ENCODE data around the gene SGK2. TPM values are rescaled to one million over a fixed set of nuclear protein-coding genes. Genes with fewer than 3 reads are reported as not detected.
"Not testable (repeated sequence)": the region's sequence is repeated elsewhere in the genome, so short reads cannot be mapped to it uniquely, and the experiment has no call there.

SGK2 gene
- total and polyA plus RNA-seq, 5 donors = 0.21 to 3.6 (median 1.6) TPM; not detected in 1

DNA sequence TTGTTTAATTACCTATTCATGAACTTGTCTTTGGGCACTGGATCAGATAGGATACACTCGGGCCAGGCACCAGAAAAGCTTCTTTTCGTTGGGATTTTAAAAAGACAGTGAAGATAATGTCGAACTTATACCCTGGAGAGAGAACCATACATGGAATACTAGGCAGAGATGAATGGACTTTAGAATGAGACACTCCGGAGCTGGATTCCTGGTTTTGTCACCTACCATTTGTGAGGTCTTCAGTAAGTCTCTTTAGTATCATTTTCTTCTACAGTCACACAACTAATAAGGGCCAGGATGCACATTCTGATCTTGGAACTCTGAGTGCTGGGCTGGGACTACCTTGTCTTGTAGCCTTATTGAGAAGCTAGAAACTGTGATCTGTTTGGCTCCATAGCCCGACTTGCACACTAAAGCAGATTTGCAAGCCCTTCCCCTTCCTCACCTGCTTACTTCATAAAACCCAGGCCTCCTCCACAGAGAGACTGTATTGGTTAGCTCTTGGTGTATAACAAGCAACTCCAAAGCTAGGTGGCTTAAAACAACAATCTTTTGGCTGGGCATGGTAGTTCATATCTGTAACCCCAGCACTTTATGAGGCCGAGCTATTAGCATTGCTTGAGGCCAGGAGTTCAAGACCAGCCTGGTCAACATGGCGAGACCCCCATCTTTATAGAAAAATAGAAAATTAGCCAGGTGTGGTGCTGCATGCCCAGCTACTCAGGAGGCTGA, 24.5 kb downstream of the SGK2 start:
- no peak overlapping the region for H3K27ac ChIP-seq (ENCODE audit: low read length)
- no peaks in the 10 kb centered on the region for H3K9me3 ChIP-seq (ENCODE audit: control insufficient read depth, low read length)
- no peaks in the 10 kb centered on the region for H3K4me1 ChIP-seq (ENCODE audit: control insufficient read depth, insufficient read depth, low read length)
- no peaks in the 10 kb centered on the region for H3K27me3 ChIP-seq (ENCODE audit: control insufficient read depth, insufficient read depth)
- intact Hi-C loops (cut with DNase I) = no loop called here
- H3K4me3 ChIP-seq (ENCODE audit: low read length) = no peak overlapping the region
- WGBS = 71% methylated on average over 7 of the region's 7 CpGs
- ATAC-seq (no peak), DNase-seq (no peak)

GRCh38 chr20:43583982-43584432, 25.2 kb downstream of the SGK2 start:
- DNase-seq (peak; percentile 88 to 94 (median 91)), ATAC-seq (peak; percentile 86 to 95)
- Histone ChIP-seq H3K27me3 (ENCODE audit: control insufficient read depth, insufficient read depth) (no peaks in the 10 kb centered on the region), H3K4me3 (ENCODE audit: low read length) (no peak overlapping the region), H3K4me1 (ENCODE audit: control insufficient read depth, insufficient read depth, low read length) (no peaks in the 10 kb centered on the region), H3K27ac (ENCODE audit: low read length) (no peak overlapping the region), H3K9me3 (ENCODE audit: control insufficient read depth, low read length) (no peaks in the 10 kb centered on the region)
- 30% methylated on average over 2 of the region's 2 CpGs for WGBS
- intact Hi-C loops (cut with DNase I) = no loop called here

- peak; percentile 34 to 39 for ATAC-seq
- 60% methylated on average over 7 of the region's 7 CpGs for WGBS
- intact Hi-C loops (cut with DNase I) = no loop called here
These were observed 25.8 kb downstream of the SGK2 start for GRCh38 chr20:43584448-43585136.

DNA sequence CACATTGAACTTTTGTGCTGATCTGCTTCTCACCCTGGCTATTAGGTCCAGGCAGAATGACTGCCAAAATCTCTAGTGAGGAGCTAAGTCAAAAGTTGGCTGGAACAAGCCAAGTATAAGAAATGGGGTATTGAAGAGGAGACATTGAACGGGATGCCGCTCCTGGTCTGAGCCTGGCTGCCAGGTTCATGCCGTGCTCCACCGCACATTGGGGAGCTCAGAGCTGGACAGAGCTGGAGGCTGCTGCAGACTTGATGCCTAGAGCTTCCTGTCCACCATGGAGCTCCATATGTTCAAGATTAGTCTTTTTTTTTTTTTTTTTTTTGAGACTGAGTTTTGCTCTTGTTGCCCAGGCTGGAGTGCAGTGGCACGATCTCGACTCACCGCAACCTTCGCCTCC, 27.8 kb downstream of the SGK2 start:
- Histone ChIP-seq H3K27me3 (ENCODE audit: control insufficient read depth, insufficient read depth) (no peaks in the 10 kb centered on the region), H3K27ac (ENCODE audit: low read length) (no peak overlapping the region), H3K4me1 (ENCODE audit: control insufficient read depth, insufficient read depth, low read length) (peaks cover 2% of the 10 kb centered on the region), H3K4me3 (ENCODE audit: low read length) (no peak overlapping the region), H3K9me3 (ENCODE audit: control insufficient read depth, low read length) (no peaks in the 10 kb centered on the region)
- DNase-seq (no peak), ATAC-seq (no peak)
- intact Hi-C loops (cut with DNase I) = no loop called here
- WGBS = 85% methylated on average over 8 of the region's 8 CpGs

More at GRCh38 chr20:43584448-43585136, 25.8 kb downstream of the SGK2 start:
- Histone ChIP-seq H3K4me3 (ENCODE audit: low read length) (no peak overlapping the region), H3K27ac (ENCODE audit: low read length) (no peak overlapping the region), H3K9me3 (ENCODE audit: control insufficient read depth, low read length) (no peaks in the 10 kb centered on the region), H3K27me3 (ENCODE audit: control insufficient read depth, insufficient read depth) (no peaks in the 10 kb centered on the region), H3K4me1 (ENCODE audit: control insufficient read depth, insufficient read depth, low read length) (no peaks in the 10 kb centered on the region)
- DNase-seq = peak in 1 of 3 donors; percentile 17

GRCh38 chr20:43588526-43588925, 29.7 kb downstream of the SGK2 start:
- H3K27ac ChIP-seq (ENCODE audit: low read length); H3K4me1 ChIP-seq (ENCODE audit: control insufficient read depth, insufficient read depth, low read length); H3K9me3 ChIP-seq (ENCODE audit: control insufficient read depth, low read length); ATAC-seq; intact Hi-C loops (cut with DNase I); H3K27me3 ChIP-seq (ENCODE audit: control insufficient read depth, insufficient read depth); DNase-seq; H3K4me3 ChIP-seq (ENCODE audit: low read length): not testable (repeated sequence)
- WGBS = 86% methylated on average over 10 of the region's 10 CpGs

DNA sequence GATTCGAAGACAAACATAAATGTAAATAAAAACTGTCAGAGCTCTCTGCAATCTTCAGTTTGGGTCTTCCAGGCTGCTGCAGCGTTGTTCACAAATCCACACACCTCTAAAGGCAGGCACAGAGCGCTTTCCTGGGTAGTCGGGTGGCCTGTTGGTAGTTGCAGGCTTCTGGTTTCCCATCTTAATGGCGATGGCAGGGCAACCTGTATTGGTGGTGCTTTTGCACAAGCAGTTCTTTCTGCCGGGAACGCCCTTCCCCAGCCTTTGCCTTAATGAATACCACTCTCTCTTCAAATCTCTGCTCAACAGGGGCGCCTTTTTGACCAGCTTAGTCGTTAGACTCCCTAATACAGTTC, 31.2 kb downstream of the SGK2 start:
- Histone ChIP-seq H3K4me3 (ENCODE audit: low read length) (peak overlapping the region; percentile 86), H3K4me1 (ENCODE audit: control insufficient read depth, insufficient read depth, low read length) (peaks cover 2% of the 10 kb centered on the region), H3K27ac (ENCODE audit: low read length) (peak overlapping the region; percentile 83), H3K27me3 (ENCODE audit: control insufficient read depth, insufficient read depth) (no peaks in the 10 kb centered on the region), H3K9me3 (ENCODE audit: control insufficient read depth, low read length) (no peaks in the 10 kb centered on the region)
- WGBS = 31% methylated on average over 9 of the region's 9 CpGs
- intact Hi-C loops (cut with DNase I) = loop anchor here in 1 of 4 donors (10.0 kb wide), 1 partner anchor 135 kb away; the partner anchor contains the start of gene SRSF6
- peak in 1 of 3 donors; percentile 14 for DNase-seq
- peak; percentile 4 to 9 for ATAC-seq

DNA sequence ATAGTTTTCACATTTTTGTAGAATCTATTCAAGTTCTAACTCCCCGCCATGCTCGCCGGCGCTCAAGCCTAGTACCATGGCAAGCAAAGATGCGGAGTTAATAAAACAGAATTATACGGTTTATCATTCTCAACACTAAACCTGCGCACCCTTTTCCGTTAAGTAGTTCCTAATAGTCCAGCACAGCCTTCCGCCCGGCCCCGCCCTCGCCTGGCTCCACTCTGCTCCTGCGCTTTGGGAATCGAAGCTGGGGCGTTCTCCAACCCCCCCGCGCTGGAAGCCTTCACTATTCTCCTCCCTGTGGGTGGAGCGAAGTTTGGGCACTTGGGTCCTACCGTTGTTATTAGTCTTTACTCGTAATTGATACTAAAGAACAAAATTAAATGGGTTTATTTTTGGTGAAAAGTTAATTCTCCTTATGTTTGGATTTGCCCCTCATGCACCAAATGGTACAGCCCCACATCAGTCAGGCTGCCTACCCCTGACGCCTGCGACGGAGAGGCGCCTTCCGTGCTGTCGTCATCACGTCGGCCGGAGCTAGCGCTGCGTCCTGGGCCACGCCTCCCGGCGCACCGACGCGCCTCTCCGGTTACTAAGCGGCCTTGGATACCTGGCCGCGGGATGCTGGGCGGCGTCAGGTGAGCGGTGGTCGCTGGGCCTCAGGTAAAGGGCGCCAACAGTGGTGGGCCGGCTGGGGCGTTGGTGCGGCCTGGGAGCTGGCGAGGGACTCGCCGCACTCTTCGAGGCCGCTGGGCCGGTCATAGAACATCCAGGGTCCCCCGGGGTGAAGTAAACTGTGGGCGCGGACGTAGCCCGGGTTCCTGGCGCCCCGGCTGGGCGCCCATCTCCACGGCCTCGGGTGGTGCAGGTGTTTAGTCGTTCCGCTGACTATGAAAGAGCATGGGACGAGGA, 31.8 kb downstream of the SGK2 start, which contains the start of gene IFT52:
TSS of gene IFT52 (plus strand) at position 546 of the 912 bp plus-strand sequence. CDS start 3,762 bp downstream, outside the sequence.
- WGBS = under 1% methylated on average over 68 of the region's 68 CpGs
- peak within 1 kb of the TSS; percentile 86 for H3K4me3 ChIP-seq (ENCODE audit: low read length)
- H3K27me3 ChIP-seq (ENCODE audit: control insufficient read depth, insufficient read depth) = no peaks in the 10 kb centered on the region
- H3K4me1 ChIP-seq (ENCODE audit: control insufficient read depth, insufficient read depth, low read length) = peaks cover 2% of the 10 kb centered on the region
- ATAC-seq = peak; percentile 100
- intact Hi-C loops (cut with DNase I) = loop anchor here in 1 of 4 donors (10.0 kb wide), 1 partner anchor 136 kb away; the partner anchor contains the start of gene SRSF6
- H3K27ac ChIP-seq (ENCODE audit: low read length) = peak within 1 kb of the TSS; percentile 83
- DNase-seq = peak; percentile 93 to 97 (median 97)
- no peaks in the 10 kb centered on the region for H3K9me3 ChIP-seq (ENCODE audit: control insufficient read depth, low read length)

GRCh38 chr20:43601960-43602359, 43.1 kb downstream of the SGK2 start:
- intact Hi-C loops (cut with DNase I); H3K27ac ChIP-seq (ENCODE audit: low read length); H3K4me1 ChIP-seq (ENCODE audit: control insufficient read depth, insufficient read depth, low read length); H3K9me3 ChIP-seq (ENCODE audit: control insufficient read depth, low read length); DNase-seq; H3K27me3 ChIP-seq (ENCODE audit: control insufficient read depth, insufficient read depth); ATAC-seq; H3K4me3 ChIP-seq (ENCODE audit: low read length): not testable (repeated sequence)
- WGBS = 93% methylated on average over 8 of the region's 8 CpGs

DNA sequence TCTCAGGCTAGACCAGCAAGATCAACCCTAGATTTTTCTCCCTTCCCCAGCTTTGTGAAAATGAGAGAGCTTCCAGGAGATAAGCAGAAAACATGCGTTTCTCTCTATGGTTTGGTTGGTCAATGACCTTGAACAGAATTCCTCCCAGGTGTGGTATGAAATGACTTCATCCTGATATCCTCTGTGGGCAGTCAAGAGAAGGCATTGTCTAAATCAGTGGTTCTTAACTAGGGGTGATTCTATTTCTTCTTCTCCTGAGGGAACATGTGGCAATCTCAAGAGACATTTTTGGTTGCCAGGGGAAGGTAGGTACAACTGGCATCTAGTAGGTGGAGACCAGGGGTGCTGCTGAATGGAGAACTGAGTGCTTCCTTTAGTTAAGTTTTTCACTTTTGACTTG, 44.3 kb downstream of the SGK2 start:
- intact Hi-C loops (cut with DNase I) = no loop called here
- no peak overlapping the region for H3K4me3 ChIP-seq (ENCODE audit: low read length)
- H3K4me1 ChIP-seq (ENCODE audit: control insufficient read depth, insufficient read depth, low read length) = no peaks in the 10 kb centered on the region
- 62% methylated on average over 1 of the region's 1 CpG for WGBS
- H3K27me3 ChIP-seq (ENCODE audit: control insufficient read depth, insufficient read depth) = no peaks in the 10 kb centered on the region
- no peak for ATAC-seq
- no peaks in the 10 kb centered on the region for H3K9me3 ChIP-seq (ENCODE audit: control insufficient read depth, low read length)
- H3K27ac ChIP-seq (ENCODE audit: low read length) = no peak overlapping the region
- DNase-seq = no peak

DNA sequence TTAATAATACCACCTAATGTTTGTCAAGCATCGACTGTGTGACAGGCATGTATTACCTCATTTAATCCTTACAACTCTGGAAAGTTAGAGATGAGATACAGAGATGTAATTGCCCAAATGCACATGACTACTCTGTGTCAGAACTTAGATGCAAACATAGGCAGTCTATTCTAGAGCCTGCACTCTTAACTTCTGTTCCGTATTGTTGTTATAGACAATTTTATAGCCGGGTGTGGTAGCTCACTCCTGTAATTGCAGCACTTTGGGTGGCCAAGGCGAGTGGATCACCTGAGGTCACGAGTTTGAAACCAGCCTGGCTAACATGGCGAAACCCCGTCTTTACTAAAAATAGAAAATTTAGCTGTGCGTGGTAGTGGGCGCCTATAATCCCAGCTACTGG, 46.9 kb downstream of the SGK2 start:
- WGBS = 97% methylated on average over 9 of the region's 9 CpGs
- Histone ChIP-seq H3K4me1 (ENCODE audit: control insufficient read depth, insufficient read depth, low read length) (no peaks in the 10 kb centered on the region), H3K27me3 (ENCODE audit: control insufficient read depth, insufficient read depth) (no peaks in the 10 kb centered on the region), H3K27ac (ENCODE audit: low read length) (no peak overlapping the region), H3K4me3 (ENCODE audit: low read length) (no peak overlapping the region), H3K9me3 (ENCODE audit: control insufficient read depth, low read length) (no peaks in the 10 kb centered on the region)
- DNase-seq (no peak), ATAC-seq (no peak)
- intact Hi-C loops (cut with DNase I) = no loop called here

Measured in right cardiac atrium (tissue), 5 donors.